Lower leg skin (tissue), 3 donors: Measurements from ENCODE around the gene NCS1.

Source experiments
- POLR2A ChIP-seq, 2 donors: fragments of 450-650 bp; IDR thresholded peaks; one replicate each; pipeline ENCODE4 v1.6.1; 2016 to 2017; ENCODE audit warnings: antibody characterized with exemption in 2 of 2, mild to moderate bottlenecking in 1 of 2, moderate library complexity in 1 of 2
- TF ChIP-seq, protein P1 (sequence below), 3 donors: fragments of 450-650 bp; IDR thresholded peaks; one replicate each; pipeline ENCODE4 v1.5.1; 2016; ENCODE audit warnings: antibody characterized with exemption in 3 of 3, mild to moderate bottlenecking in 3 of 3, moderate library complexity in 2 of 3

DNA sequence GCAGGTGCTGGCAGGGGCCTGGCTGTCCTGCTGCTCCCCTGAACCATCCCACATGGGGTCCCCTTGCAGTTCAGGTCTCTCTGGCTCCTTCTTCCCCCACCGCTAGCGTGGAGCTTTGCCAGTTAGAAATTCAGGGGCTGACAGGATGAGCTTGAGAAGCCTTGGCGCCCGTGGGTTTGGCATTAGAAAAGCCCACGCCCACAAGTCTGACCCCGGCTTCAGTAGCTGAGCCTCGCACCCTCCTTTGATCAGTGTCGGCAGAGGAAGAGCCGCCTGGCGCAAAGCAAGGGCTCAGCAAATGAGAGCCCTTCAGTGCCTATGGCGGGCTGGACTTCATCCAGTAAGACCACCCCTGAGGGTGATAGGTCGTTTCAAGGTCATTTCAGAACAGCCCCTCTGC is 30.1 kb upstream of the NCS1 start:
- TF ChIP-seq, protein P1, sequence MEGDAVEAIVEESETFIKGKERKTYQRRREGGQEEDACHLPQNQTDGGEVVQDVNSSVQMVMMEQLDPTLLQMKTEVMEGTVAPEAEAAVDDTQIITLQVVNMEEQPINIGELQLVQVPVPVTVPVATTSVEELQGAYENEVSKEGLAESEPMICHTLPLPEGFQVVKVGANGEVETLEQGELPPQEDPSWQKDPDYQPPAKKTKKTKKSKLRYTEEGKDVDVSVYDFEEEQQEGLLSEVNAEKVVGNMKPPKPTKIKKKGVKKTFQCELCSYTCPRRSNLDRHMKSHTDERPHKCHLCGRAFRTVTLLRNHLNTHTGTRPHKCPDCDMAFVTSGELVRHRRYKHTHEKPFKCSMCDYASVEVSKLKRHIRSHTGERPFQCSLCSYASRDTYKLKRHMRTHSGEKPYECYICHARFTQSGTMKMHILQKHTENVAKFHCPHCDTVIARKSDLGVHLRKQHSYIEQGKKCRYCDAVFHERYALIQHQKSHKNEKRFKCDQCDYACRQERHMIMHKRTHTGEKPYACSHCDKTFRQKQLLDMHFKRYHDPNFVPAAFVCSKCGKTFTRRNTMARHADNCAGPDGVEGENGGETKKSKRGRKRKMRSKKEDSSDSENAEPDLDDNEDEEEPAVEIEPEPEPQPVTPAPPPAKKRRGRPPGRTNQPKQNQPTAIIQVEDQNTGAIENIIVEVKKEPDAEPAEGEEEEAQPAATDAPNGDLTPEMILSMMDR (IDR thresholded peaks at IDR 0.05) = no peak
- TF ChIP-seq POLR2A (IDR thresholded peaks at IDR 0.05) = no peak
